ENCODE results near the gene SNAP23.
"Not testable (repeated sequence)": the region's sequence is repeated elsewhere in the genome, so short reads cannot be mapped to it uniquely, and the experiment has no call there.

DNA sequence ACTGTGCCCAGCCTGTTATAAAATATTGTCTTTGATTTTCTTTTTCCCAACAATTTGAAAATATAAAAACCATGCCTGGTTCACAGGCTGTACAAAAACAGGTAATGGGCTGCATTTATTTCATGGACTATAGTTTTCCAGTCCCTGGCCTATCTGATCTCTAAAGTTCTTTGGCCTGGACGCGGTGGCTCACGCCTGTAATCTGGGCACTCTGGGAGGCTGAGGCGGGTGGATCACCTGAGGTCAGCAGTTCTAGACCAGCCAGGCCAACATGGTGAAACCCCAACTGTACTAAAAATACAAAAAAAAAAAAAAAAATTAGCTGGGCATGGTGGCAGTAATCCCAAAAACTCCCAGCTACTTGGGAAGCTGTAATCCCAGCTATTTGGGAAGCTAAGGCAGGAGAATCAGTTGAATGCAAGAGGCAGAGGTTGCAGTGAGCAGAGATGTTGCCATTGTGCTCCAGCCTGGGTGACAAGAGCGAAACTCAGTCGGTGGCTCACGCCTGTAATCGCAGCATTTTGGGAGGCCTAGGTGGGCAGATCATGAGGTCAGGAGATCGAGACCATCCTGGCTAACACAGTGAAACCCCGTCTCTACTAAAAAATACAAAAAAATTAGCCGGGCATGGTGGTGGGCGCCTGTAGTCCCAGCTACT lies 61.2 kb downstream of the SNAP23 start:
- TF ChIP-seq, protein P1, sequence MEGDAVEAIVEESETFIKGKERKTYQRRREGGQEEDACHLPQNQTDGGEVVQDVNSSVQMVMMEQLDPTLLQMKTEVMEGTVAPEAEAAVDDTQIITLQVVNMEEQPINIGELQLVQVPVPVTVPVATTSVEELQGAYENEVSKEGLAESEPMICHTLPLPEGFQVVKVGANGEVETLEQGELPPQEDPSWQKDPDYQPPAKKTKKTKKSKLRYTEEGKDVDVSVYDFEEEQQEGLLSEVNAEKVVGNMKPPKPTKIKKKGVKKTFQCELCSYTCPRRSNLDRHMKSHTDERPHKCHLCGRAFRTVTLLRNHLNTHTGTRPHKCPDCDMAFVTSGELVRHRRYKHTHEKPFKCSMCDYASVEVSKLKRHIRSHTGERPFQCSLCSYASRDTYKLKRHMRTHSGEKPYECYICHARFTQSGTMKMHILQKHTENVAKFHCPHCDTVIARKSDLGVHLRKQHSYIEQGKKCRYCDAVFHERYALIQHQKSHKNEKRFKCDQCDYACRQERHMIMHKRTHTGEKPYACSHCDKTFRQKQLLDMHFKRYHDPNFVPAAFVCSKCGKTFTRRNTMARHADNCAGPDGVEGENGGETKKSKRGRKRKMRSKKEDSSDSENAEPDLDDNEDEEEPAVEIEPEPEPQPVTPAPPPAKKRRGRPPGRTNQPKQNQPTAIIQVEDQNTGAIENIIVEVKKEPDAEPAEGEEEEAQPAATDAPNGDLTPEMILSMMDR (conservative IDR thresholded peaks at IDR 0.05; ENCODE audit: low read depth in 2 of 2) = not testable (repeated sequence)
- TF ChIP-seq ZNF114 (CRISPR knock-in tag; IDR thresholded peaks at IDR 0.05); POLR2AphosphoS5 (IDR thresholded peaks at IDR 0.05; ENCODE audit: low read depth); EZH2 (IDR thresholded peaks at IDR 0.05; ENCODE audit: low read depth, unreplicated experiment): not testable (repeated sequence)
- TF ChIP-seq, protein P2, sequence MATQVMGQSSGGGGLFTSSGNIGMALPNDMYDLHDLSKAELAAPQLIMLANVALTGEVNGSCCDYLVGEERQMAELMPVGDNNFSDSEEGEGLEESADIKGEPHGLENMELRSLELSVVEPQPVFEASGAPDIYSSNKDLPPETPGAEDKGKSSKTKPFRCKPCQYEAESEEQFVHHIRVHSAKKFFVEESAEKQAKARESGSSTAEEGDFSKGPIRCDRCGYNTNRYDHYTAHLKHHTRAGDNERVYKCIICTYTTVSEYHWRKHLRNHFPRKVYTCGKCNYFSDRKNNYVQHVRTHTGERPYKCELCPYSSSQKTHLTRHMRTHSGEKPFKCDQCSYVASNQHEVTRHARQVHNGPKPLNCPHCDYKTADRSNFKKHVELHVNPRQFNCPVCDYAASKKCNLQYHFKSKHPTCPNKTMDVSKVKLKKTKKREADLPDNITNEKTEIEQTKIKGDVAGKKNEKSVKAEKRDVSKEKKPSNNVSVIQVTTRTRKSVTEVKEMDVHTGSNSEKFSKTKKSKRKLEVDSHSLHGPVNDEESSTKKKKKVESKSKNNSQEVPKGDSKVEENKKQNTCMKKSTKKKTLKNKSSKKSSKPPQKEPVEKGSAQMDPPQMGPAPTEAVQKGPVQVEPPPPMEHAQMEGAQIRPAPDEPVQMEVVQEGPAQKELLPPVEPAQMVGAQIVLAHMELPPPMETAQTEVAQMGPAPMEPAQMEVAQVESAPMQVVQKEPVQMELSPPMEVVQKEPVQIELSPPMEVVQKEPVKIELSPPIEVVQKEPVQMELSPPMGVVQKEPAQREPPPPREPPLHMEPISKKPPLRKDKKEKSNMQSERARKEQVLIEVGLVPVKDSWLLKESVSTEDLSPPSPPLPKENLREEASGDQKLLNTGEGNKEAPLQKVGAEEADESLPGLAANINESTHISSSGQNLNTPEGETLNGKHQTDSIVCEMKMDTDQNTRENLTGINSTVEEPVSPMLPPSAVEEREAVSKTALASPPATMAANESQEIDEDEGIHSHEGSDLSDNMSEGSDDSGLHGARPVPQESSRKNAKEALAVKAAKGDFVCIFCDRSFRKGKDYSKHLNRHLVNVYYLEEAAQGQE (IDR thresholded peaks at IDR 0.05; ENCODE audit: unreplicated experiment) = not testable (repeated sequence)

Data from GM23338 (cell line).